GM13977 (cell line): ENCODE results near the gene ASTL.
"Not testable (repeated sequence)": the region's sequence is repeated elsewhere in the genome, so short reads cannot be mapped to it uniquely, and the experiment has no call there.

ENCODE experiments used
- DNase-seq: peaks from one replicate; pipeline ENCODE4 v3.0.0; 2012; ENCODE audit warnings: low spot score
- CTCF ChIP-seq: IDR thresholded peaks from 2 replicates; pipeline ENCODE4 v1.5.1; 2012; ENCODE audit warnings: mild to moderate bottlenecking, control low read depth; ENCODE audit not compliant: insufficient read depth; ENCODE audit errors: extremely low read depth, missing control alignments
- in situ Hi-C: fragments of 300-500 bp; cut with MboI; formaldehyde crosslinking; loops from one replicate; pipeline ENCODE4 v1.12.0; 2022; ENCODE audit warnings: low sequenced_read_pairs, low pct_unique_long_range_greater_than_20kb, mixed read lengths, inconsistent platforms; ENCODE audit not compliant: unreplicated experiment

Gene ASTL

GRCh38 chr2:96089356-96090195, 48.7 kb downstream of the ASTL start:
- no peak for DNase-seq
- in situ Hi-C loops = no loop called here
- TF ChIP-seq CTCF = no peak

- in situ Hi-C loops = no loop called here
- no peak for DNase-seq
- TF ChIP-seq CTCF = no peak
Observed at GRCh38 chr2:96088340-96089335, 49.7 kb downstream of the ASTL start.

- no peak for TF ChIP-seq CTCF
- no peak for DNase-seq
- in situ Hi-C loops = no loop called here
Observed at GRCh38 chr2:96087130-96087529, 51.2 kb downstream of the ASTL start.

GRCh38 chr2:96085541-96086355, 52.6 kb downstream of the ASTL start:
- DNase-seq = no peak
- in situ Hi-C loops = no loop called here
- no peak for TF ChIP-seq CTCF

- DNase-seq, in situ Hi-C loops: not testable (repeated sequence)
Observed at GRCh38 chr2:96084858-96085518, 53.3 kb downstream of the ASTL start.

- no peak for DNase-seq
- no peak for TF ChIP-seq CTCF
- in situ Hi-C loops = no loop called here
Observed at GRCh38 chr2:96083989-96084857, 54.1 kb downstream of the ASTL start.
